K562 (cell line): ENCODE results near the gene BASP1. TPM values are rescaled to one million over a fixed set of nuclear protein-coding genes. Genes with fewer than 3 reads are reported as not detected.

Experiments
- ATAC-seq: fragments of 200-7000 bp; cut with Tn5 transposase; 3 replicates; pipeline ENCODE4 v1.9.1; 2020; ENCODE audit warnings: moderate library complexity
- BruUV-seq: library from RNA; stranded (reverse); fragments of 400-500 nt; replicated peaks from 2 replicates; lab custom pipeline; 2021; lab: Mats Ljungman, UMichigan
- CTCF ChIA-PET: fragments of 300-600 bp; formaldehyde crosslinking; extraction: SDS; loops from one replicate; lab custom pipeline; 2021; ENCODE audit warnings: low intra/inter-chr PET ratio; lab: Yijun Ruan, JAX
- POLR2A ChIA-PET: fragments of 300-600, 350-650 bp; sonication (Branson Sonifier 250); formaldehyde crosslinking; extraction: SDS; loops from one replicate; lab custom pipeline; 2021; ENCODE audit warnings: antibody characterized with exemption, inconsistent platforms; lab: Yijun Ruan, JAX
- DNase-seq, 4 experiments: peaks; one replicate each; pipeline versions ENCODE4 v3.0.0 to v3.0.0-alpha.2; 2011 to 2018; ENCODE audit warnings: low spot score in 3 of 4, mixed read lengths in 3 of 4; ENCODE audit errors: extremely low read depth in 1 of 4
- FAIRE-seq: peaks from 2 replicates; lab custom pipeline; 2011; peaks lifted over from hg19 to GRCh38; lab: Jason Lieb, UNC
- H2AFZ ChIP-seq: 2 replicates; pipeline ENCODE4 v1.6.0; 2011; ENCODE audit warnings: low read depth, low read length, control low read depth, inconsistent platforms
- H3K27ac ChIP-seq: fragments of 200-600 bp; 3 replicates; pipeline ENCODE4 v1.8.0; 2011; ENCODE audit warnings: low read depth, mild to moderate bottlenecking, control low read depth, inconsistent platforms, low read length, moderate library complexity, mixed read lengths; ENCODE audit errors: extremely low read depth
- H3K27me3 ChIP-seq, 2 experiments: fragments of 300-600 bp in 1 of 2; 2 replicates in 1 of 2; 3 replicates in 1 of 2; pipeline versions ENCODE4 v1.6.0 to v1.8.0; 2011; ENCODE audit warnings: inconsistent platforms in 2 of 2, low read length in 2 of 2, mild to moderate bottlenecking in 1 of 2, mixed read lengths in 1 of 2, moderate library complexity in 1 of 2; ENCODE audit not compliant: control insufficient read depth in 2 of 2, insufficient read depth in 2 of 2
- H3K36me3 ChIP-seq: fragments of 300-600 bp; 3 replicates; pipeline ENCODE4 v1.8.0; 2011; ENCODE audit warnings: mild to moderate bottlenecking, low read length, inconsistent platforms; ENCODE audit not compliant: control insufficient read depth, insufficient read depth
- H3K4me1 ChIP-seq, 2 experiments: fragments of 200-600 bp in 1 of 2; replicated peaks in 1 of 2; 2 replicates in 1 of 2; 3 replicates in 1 of 2; pipeline versions ENCODE4 v1.5.1 to v1.8.0; 2011; ENCODE audit warnings: inconsistent platforms in 2 of 2, low read length in 2 of 2, mild to moderate bottlenecking in 1 of 2, mixed read lengths in 1 of 2, moderate library complexity in 1 of 2; ENCODE audit not compliant: control insufficient read depth in 2 of 2, insufficient read depth in 2 of 2
- H3K4me2 ChIP-seq: 2 replicates; pipeline ENCODE4 v1.6.1; 2011; ENCODE audit warnings: low read length, control low read depth, inconsistent platforms, mixed read lengths; ENCODE audit not compliant: insufficient read depth
- H3K4me3 ChIP-seq: fragments of 200-600 bp; sonication (generic), shearing (Covaris generic); 2 replicates; pipeline ENCODE4 v1.5.1; 2016; ENCODE audit warnings: control low read depth, inconsistent platforms
- H3K79me2 ChIP-seq: fragments of 200-600 bp; 3 replicates; pipeline ENCODE4 v1.8.0; 2011; ENCODE audit warnings: low read length, inconsistent platforms; ENCODE audit not compliant: control insufficient read depth, insufficient read depth
- H3K9ac ChIP-seq, 2 experiments: 2 replicates each; pipeline versions ENCODE4 v1.6.0 to v1.6.1; 2011; ENCODE audit warnings: low read depth in 2 of 2, low read length in 2 of 2, control low read depth in 1 of 2, inconsistent platforms in 1 of 2, mild to moderate bottlenecking in 1 of 2, mixed read lengths in 1 of 2; ENCODE audit not compliant: insufficient read depth in 1 of 2
- H3K9me1 ChIP-seq: one replicate; pipeline ENCODE4 v1.6.0; 2011; ENCODE audit warnings: inconsistent platforms, mild to moderate bottlenecking, low read length, moderate library complexity; ENCODE audit not compliant: control insufficient read depth, insufficient read depth
- H3K9me3 ChIP-seq: replicated peaks from 2 replicates; pipeline ENCODE4 v1.5.1; 2011; ENCODE audit warnings: low read depth, low read length, inconsistent platforms; ENCODE audit not compliant: control insufficient read depth, insufficient read depth
- H4K20me1 ChIP-seq: replicated peaks from 2 replicates; pipeline ENCODE4 v1.6.1; 2011; ENCODE audit warnings: low read length, inconsistent platforms, mixed read lengths; ENCODE audit not compliant: control insufficient read depth, insufficient read depth
- ILK ChIP-seq: fragments of 450-650 bp; IDR thresholded peaks from 2 replicates; pipeline ENCODE4 v1.6.1; 2016; ENCODE audit warnings: missing genetic modification characterization, low read depth, mild to moderate bottlenecking, missing compliant biosample characterization, moderate library complexity, borderline replicate concordance
- KLF1 ChIP-seq: fragments of 450-650 bp; IDR thresholded peaks from 2 replicates; pipeline ENCODE4 v1.6.1; 2016; ENCODE audit warnings: missing genetic modification characterization, missing compliant biosample characterization
- RBM34 ChIP-seq: fragments of 200-400 bp; formaldehyde crosslinking; IDR thresholded peaks from 2 replicates; pipeline ENCODE4 v1.6.1; 2018; ENCODE audit warnings: low read length, borderline replicate concordance; ENCODE audit not compliant: insufficient read depth
- TAF9B ChIP-seq: fragments of 450-650 bp; IDR thresholded peaks from 2 replicates; pipeline ENCODE4 v1.6.1; 2018; ENCODE audit warnings: mild to moderate bottlenecking; ENCODE audit not compliant: partially characterized antibody
- TEAD1 ChIP-seq, 2 experiments: fragments of 450-650 bp in 1 of 2; sonication (generic) in 1 of 2; formaldehyde crosslinking; IDR thresholded peaks; 2 replicates each; pipeline versions ENCODE4 v1.4.0 to v1.8.0; 2020 to 2022; ENCODE audit warnings: mild to moderate bottlenecking in 2 of 2, missing genetic modification reagents in 1 of 2
- ZNF408 ChIP-seq: fragments of 250-450 bp; sonication (Bioruptor Pico); IDR thresholded peaks from 2 replicates; pipeline ENCODE4 v1.4.0; 2020; ENCODE audit warnings: low read depth, mild to moderate bottlenecking, moderate library complexity
- WGBS: fragments of 100-300 bp; shearing (Covaris generic); methylation state at CpG from one replicate; pipeline ENCODE4 v1.1.6; 2016; ENCODE audit warnings: low coverage, mixed read lengths; ENCODE audit not compliant: insufficient coverage; ENCODE audit errors: missing lambda C conversion rate; 5-methylcytosine and 5-hydroxymethylcytosine counted together
- in situ Hi-C: fragments of 300-500 bp; cut with MboI; formaldehyde crosslinking; loops from 4 replicates; pipeline ENCODE4 v1.15.0; 2018; ENCODE audit warnings: inconsistent platforms, mixed read lengths
- intact Hi-C: fragments of 100-400 bp; cut with micrococcal nuclease; formaldehyde crosslinking; loops from 2 replicates; pipeline ENCODE4 v1.14.2; 2022
- polyA plus RNA-seq, 8 experiments: library from polyadenylated mRNA; depleted of rRNA in 4 of 8; stranded (reverse) in 5 of 8; unstranded in 3 of 8; fragments of >200 nt; fragmentation: Nextera tagmentation in 2 of 8; fragmentation: Illumina TruSeq in 1 of 8; extraction: Ambion mirVana in 2 of 8; extraction: Trizol in 1 of 8; gene quantifications; 2 replicates each; pipeline versions ENCODE4 v1.2.1 to v1.2.3, GENCODE V29; 2011 to 2014; ENCODE audit warnings: inconsistent platforms in 1 of 8, missing spikeins in 1 of 8
- total RNA-seq, 7 experiments: library from RNA; depleted of rRNA in 6 of 7; stranded (reverse); fragments of >200 nt in 6 of 7; fragmentation: Illumina TruSeq in 2 of 7; extraction: Trizol in 2 of 7; gene quantifications; 2 replicates each; pipeline versions ENCODE4 v1.2.1 to v1.2.3, GENCODE V29; 2011 to 2021; ENCODE audit warnings: low replicate concordance in 1 of 7
- TF ChIP-seq, protein P1 (sequence below): fragments of 200-800 bp; sonication (Bioruptor generic); IDR thresholded peaks from 2 replicates; pipeline ENCODE4 v1.6.1; 2016; ENCODE audit warnings: missing genetic modification characterization, missing compliant biosample characterization

Gene BASP1
- total and polyA plus RNA-seq, 9 of the 15 experiments (the other 6 are each of a cell fraction or from before 2014, with no cell fraction given) = 0.22 TPM; not detected in 8

- H3K9me1 ChIP-seq = no peaks in the 10 kb centered on the region
- no peaks in the 10 kb centered on the region for H3K36me3 ChIP-seq
- TF ChIP-seq KLF1 (tag) (no peak), ZNF408 (no peak), ILK (tag) (no peak), TEAD1 (CRISPR knock-in tag; IDR thresholded peaks at IDR 0.05) (no peak), TAF9B (no peak), RBM34 (no peak)
- TF ChIP-seq, protein P1, sequence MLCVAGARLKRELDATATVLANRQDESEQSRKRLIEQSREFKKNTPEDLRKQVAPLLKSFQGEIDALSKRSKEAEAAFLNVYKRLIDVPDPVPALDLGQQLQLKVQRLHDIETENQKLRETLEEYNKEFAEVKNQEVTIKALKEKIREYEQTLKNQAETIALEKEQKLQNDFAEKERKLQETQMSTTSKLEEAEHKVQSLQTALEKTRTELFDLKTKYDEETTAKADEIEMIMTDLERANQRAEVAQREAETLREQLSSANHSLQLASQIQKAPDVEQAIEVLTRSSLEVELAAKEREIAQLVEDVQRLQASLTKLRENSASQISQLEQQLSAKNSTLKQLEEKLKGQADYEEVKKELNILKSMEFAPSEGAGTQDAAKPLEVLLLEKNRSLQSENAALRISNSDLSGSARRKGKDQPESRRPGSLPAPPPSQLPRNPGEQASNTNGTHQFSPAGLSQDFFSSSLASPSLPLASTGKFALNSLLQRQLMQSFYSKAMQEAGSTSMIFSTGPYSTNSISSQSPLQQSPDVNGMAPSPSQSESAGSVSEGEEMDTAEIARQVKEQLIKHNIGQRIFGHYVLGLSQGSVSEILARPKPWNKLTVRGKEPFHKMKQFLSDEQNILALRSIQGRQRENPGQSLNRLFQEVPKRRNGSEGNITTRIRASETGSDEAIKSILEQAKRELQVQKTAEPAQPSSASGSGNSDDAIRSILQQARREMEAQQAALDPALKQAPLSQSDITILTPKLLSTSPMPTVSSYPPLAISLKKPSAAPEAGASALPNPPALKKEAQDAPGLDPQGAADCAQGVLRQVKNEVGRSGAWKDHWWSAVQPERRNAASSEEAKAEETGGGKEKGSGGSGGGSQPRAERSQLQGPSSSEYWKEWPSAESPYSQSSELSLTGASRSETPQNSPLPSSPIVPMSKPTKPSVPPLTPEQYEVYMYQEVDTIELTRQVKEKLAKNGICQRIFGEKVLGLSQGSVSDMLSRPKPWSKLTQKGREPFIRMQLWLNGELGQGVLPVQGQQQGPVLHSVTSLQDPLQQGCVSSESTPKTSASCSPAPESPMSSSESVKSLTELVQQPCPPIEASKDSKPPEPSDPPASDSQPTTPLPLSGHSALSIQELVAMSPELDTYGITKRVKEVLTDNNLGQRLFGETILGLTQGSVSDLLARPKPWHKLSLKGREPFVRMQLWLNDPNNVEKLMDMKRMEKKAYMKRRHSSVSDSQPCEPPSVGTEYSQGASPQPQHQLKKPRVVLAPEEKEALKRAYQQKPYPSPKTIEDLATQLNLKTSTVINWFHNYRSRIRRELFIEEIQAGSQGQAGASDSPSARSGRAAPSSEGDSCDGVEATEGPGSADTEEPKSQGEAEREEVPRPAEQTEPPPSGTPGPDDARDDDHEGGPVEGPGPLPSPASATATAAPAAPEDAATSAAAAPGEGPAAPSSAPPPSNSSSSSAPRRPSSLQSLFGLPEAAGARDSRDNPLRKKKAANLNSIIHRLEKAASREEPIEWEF (CRISPR knock-in tag) = no peak
- no peak overlapping the region for H3K4me2 ChIP-seq
- H3K79me2 ChIP-seq = no peaks in the 10 kb centered on the region
- CTCF ChIA-PET = no interaction called here
- 0% methylated on average over 4 of the region's 4 CpGs for WGBS
- no peaks in the 10 kb centered on the region; the same call in 1 of the 2 replicates for H4K20me1 ChIP-seq
- H2AFZ ChIP-seq = no peak overlapping the region
- no peaks in the 10 kb centered on the region for H3K4me1 ChIP-seq
- BruUV-seq = no TSS peak
- FAIRE-seq (no peak), ATAC-seq (no peak), DNase-seq (no peak)
- H3K9me3 ChIP-seq = no peaks in the 10 kb centered on the region
- intact Hi-C loops = no loop called here
- H3K27ac ChIP-seq = no peak overlapping the region
- H3K4me3 ChIP-seq = no peak overlapping the region
- no peaks in the 10 kb centered on the region for H3K27me3 ChIP-seq
- H3K9ac ChIP-seq = no peak overlapping the region
- POLR2A ChIA-PET = no interaction called here
- in situ Hi-C loops = loop anchor here (25.0 kb wide), 1 partner anchor 358 kb away; the partner anchor contains the start of genes TAF11L10, TAF11L7, TAF11L8 and TAF11L9
Observed at GRCh38 chr5:17229313-17229712, 11.9 kb downstream of the BASP1 start.
